Measurements from ENCODE around the gene DNAJB6.

DNAJB6 gene

DNA sequence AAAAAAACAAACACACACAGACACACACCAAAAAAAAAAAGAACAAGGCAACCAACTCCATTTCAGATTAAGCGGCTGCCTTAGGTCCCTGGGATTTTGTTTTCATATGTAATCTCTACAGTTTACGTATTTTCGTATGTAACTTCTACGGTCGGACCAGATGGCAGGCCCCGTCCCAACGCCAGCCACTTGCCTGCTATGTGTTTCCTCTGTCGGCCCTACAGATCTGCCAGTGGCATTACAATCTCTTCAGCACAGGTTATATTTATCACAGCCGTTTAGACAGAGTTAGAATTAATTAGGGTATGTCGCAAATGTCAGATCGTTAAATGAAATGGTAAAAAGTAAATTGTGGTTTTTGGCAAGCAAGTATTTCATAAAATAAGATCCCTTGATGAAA is 99.3 kb downstream of the DNAJB6 start:
- in situ Hi-C loops (cut with HindIII; ENCODE audit: low pct_unique_long_range_greater_than_20kb, low sequenced_read_pairs) = no loop called here
- no peak for DNase-seq (ENCODE audit: low read depth in 1 of 2, low spot score in 1 of 2)
- no peak for TF ChIP-seq JUND (IDR thresholded peaks at IDR 0.05; ENCODE audit: low read depth)

DNA sequence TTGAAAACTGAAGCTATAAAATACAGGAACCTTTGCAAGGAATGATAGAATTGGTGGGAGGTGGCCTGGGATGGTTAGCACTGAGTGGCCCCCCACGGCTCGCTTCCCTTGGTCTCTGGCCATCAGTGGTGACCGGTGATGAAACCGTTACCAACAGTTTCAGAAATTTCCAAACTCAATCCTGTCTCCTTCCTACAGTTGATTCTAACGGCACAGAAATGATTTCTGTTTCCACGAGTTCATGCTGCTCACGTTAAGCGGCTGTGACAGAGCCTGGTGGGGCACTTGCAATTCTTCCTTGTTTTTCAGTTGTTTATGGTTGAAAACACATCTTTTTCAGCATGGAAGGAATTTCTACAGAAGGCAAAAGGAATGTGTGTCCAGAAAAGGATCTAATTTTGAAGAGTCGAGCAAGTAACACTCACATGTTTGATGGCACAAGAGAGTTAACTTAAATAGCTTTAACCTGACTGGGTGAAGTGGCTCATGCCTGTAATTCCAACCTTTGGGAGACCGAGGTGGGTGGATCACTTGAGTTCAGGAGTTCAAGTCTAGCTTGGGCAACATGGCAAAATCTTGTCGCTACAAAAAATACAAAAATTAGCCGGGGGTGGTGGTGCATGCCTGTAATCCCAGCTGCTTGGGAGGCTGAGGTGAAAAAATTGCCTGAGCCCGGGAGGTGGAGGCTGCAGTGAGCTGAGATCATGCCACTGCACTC is 100.1 kb downstream of the DNAJB6 start:
- in situ Hi-C loops (cut with HindIII; ENCODE audit: low pct_unique_long_range_greater_than_20kb, low sequenced_read_pairs) = no loop called here
- DNase-seq (ENCODE audit: low read depth in 1 of 2, low spot score in 1 of 2) = no peak
- no peak for TF ChIP-seq JUND (IDR thresholded peaks at IDR 0.05; ENCODE audit: low read depth)

DNA sequence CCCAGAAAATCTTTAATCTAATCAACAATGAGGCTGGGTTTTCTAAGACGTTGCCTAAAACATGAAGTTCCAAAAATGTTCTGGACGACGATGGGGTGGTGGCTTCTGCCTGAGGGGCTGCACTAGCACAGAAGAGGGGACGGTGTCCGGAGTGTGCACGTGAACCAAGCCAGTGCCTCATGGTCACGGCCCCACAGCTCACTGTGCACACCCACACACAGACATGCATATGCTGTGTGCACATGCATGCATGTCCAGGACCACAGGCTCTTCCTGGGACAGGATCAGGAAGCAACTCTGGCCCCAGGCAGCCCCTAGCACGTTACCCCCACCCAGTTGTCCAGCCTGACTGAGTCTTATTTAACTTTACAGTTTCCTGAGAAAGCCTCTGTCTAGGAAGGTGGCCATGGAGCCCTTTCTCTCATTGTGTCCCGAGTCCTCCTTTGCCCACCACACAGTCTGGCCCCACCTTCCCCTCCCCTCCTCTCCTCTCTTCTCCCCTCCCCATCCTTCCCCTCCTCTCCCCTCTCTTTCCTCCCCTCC is 100.8 kb downstream of the DNAJB6 start:
- in situ Hi-C loops (cut with HindIII; ENCODE audit: low pct_unique_long_range_greater_than_20kb, low sequenced_read_pairs) = no loop called here
- no peak for DNase-seq (ENCODE audit: low read depth in 1 of 2, low spot score in 1 of 2)

DNA sequence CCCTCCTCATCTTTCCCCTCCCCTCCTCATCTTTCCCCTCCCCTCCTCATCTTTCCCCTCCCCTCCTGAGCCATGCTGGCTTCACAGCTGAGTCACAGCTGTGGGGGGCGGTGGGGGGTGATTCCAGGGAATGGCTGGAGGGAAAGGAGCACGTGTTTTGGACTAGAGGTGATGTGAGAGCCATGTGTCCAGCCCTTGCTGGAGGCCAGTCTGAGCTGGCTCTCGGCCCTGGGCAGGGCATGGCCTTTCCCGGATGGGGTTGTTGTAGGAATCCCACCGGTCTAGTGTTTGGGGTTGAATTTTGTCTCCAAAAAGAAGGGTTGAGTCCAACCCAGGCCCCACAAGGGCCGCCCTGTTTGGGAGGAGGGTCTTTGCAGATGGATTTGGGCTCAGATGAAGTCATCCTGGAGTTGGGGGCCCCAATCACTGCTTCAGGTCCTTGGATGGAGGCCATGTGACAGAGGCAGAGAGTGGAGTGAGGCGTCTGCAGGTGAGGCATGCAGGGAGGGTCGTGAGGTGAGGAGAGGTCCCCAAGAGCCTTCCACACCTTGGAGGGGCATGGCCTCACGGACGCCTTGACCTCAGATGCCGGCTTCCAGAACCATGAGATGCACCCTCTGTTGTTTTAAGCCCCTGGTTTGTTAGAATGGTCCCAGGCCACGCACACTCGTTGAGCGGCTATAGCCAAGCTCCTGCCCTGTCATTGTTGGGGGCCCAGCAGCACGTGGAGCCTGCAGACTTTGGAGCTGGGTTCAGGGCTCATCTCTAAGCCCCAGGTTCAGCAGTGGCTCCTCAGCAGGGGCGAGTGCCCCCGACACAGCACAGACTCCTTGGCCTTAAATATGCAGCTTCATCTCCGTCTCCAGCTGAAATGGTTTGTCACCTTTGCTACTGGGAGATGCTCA is 101.6 kb downstream of the DNAJB6 start:
- DNase-seq (ENCODE audit: low read depth in 1 of 2, low spot score in 1 of 2) = no peak
- TF ChIP-seq JUND (IDR thresholded peaks at IDR 0.05; ENCODE audit: low read depth) = no peak
- in situ Hi-C loops (cut with HindIII; ENCODE audit: low pct_unique_long_range_greater_than_20kb, low sequenced_read_pairs) = no loop called here

More for the DNA sequence above, 100.8 kb downstream of the DNAJB6 start:
- no peak for TF ChIP-seq JUND (IDR thresholded peaks at IDR 0.05; ENCODE audit: low read depth)

DNA sequence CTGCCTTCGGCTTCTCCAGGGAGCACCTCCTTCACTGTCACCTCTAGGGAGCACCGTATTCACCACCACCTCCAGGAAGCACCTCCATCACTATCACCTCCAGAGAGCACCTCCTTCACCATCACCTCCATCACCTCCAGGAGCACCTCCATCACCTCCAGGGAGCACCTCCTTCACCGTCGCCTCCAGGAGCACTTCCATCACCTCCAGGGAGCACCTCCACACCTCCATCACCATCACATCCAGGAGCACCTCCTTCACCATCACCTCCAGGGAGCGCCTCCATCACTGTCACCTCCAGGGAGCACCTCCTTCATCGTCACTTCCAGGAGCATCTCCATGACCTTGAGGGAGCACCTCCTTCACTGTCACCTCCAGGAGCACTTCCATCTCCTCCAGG is 102.3 kb downstream of the DNAJB6 start:
- no peak for DNase-seq (ENCODE audit: low read depth in 1 of 2, low spot score in 1 of 2)
- in situ Hi-C loops (cut with HindIII; ENCODE audit: low pct_unique_long_range_greater_than_20kb, low sequenced_read_pairs) = no loop called here
- no peak for TF ChIP-seq JUND (IDR thresholded peaks at IDR 0.05; ENCODE audit: low read depth)

DNA sequence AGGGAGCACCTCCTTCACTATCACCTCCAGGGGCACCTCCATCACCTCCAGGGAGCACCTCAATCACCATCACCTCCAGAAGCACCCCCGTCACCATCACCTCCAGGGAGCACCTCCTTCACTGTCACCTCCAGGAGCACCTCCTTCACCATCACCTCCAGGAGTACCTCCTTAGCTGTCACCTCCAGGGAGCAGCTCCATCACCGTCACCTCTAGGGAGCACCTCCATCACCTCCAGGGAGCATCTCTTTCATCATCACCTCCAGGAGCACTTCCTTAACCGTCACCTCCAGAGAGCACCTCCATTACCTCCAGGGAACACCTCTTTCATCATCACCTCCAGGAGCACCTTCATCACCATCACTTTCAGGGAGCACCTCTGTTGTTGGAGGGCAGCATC is 103.0 kb downstream of the DNAJB6 start:
- TF ChIP-seq JUND (IDR thresholded peaks at IDR 0.05; ENCODE audit: low read depth) = no peak
- no peak for DNase-seq (ENCODE audit: low read depth in 1 of 2, low spot score in 1 of 2)
- in situ Hi-C loops (cut with HindIII; ENCODE audit: low pct_unique_long_range_greater_than_20kb, low sequenced_read_pairs) = no loop called here

DNA sequence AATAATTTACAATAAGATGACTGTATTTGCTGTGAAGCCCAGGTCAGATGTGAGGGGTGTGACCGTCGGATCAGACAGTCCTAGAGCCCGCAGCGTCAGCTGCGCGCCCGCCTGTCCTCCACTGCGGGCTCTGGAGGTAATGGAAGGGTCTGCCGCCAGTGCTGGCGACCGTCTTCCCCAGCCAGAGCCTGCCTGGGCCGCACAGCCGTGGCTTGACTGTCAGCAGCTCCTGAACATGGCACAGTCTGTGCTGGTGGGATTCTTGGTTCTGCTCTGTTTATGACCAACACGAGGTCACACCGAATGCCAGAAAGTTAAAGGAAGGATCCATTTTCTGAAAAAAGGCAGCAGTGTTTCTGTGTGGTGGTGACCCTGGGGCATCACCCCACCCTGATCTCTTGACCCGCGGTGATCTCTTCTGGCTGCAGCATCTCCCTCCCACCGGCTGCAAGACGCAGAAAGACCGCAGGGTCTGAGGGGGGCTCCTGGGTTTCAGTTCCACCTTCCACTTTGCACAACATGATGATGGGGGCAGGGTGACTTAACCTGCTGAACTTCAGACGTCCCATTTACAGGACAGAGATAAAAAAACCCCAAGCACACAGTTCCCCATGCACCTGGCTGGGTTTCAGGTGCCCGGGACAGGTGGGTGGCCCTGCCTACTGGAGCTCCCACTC is 103.7 kb downstream of the DNAJB6 start:
- in situ Hi-C loops (cut with HindIII; ENCODE audit: low pct_unique_long_range_greater_than_20kb, low sequenced_read_pairs) = no loop called here
- no peak for DNase-seq (ENCODE audit: low read depth in 1 of 2, low spot score in 1 of 2)

DNA sequence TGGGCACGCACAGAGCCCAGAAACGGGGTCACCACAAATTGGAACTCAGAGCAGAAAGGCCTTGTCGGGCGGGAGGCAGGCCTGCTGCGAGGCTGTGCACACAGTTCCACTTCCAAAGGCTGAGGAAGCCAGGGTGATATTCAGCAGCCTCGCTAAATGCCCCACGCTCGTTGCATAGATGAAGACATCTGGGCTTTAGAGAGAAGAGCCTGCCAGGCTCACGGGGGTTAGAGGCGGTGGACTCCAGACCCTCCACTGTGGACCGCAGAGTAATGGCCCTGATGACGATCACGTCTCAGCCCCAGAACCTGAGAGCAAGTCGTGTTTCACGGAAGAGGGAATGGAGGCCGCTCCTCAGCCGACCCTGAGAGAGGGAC is 104.2 kb downstream of the DNAJB6 start:
- in situ Hi-C loops (cut with HindIII; ENCODE audit: low pct_unique_long_range_greater_than_20kb, low sequenced_read_pairs) = no loop called here
- no peak for DNase-seq (ENCODE audit: low read depth in 1 of 2, low spot score in 1 of 2)
- TF ChIP-seq JUND (IDR thresholded peaks at IDR 0.05; ENCODE audit: low read depth) = no peak

More for the DNA sequence above, 103.7 kb downstream of the DNAJB6 start:
- no peak for TF ChIP-seq JUND (IDR thresholded peaks at IDR 0.05; ENCODE audit: low read depth)

DNA sequence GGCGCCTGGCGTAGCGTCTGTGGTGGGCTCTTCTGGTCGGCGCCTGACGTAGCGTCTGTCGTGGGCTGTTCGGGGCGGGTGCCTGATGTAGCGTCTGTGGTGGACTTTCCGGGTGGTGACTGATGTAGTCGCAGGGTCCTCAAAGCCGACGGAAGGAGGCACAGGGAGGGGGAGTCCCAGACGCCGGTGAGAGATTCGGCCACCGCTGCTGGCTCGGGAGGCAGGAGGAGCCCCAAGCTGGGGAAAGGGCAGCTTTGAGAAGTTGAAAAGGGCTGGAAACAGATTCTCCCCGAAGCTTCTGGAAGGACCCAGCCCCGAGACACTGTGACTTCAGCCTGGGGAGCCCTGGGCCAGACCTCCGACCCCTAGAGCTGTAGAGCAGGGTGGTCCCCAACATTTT is 105.7 kb downstream of the DNAJB6 start:
- in situ Hi-C loops (cut with HindIII; ENCODE audit: low pct_unique_long_range_greater_than_20kb, low sequenced_read_pairs) = no loop called here
- no peak for DNase-seq (ENCODE audit: low read depth in 1 of 2, low spot score in 1 of 2)
- no peak for TF ChIP-seq JUND (IDR thresholded peaks at IDR 0.05; ENCODE audit: low read depth)

DNA sequence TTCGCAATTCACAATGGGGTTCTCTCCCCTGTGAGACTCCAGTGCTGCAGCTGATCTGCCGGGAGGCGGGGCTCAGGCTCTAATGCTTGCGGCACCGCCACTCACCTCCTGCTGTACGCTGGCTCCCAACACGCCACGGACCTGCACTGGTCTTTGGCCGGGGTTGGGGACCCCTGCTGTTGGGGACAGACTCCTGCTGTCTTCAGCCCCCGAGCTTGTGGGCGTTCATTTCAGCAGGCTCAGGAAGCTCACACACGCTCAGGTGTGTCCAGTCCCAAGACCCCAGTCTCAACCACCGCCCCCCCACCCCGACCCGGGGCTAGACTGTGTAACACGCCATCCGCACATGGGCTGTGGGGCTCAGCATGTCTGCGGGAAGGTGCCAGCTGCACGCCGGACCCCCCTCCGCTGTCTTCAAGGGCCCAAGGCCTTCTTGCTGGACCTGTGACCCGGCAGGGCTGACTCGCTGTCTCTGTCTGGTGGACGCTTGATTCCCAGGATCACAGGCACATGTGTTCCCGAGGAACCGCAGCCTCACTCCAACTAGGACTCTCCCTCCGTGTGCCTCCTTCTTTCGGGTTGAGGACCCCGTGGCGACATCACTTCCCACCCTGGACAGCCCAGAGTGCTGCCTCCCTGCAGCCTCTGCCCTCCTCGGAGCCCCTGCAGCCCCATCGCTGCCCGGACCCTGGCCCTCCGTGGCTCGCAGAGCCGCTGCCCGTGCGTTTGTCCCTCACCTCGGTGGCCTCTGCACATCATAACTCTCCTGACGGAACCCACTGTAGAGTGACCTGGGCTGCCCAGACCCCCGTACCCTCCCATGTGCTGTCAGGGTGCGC is 106.4 kb downstream of the DNAJB6 start:
- DNase-seq (ENCODE audit: low read depth in 1 of 2, low spot score in 1 of 2) = no peak
- in situ Hi-C loops (cut with HindIII; ENCODE audit: low pct_unique_long_range_greater_than_20kb, low sequenced_read_pairs) = no loop called here

DNA sequence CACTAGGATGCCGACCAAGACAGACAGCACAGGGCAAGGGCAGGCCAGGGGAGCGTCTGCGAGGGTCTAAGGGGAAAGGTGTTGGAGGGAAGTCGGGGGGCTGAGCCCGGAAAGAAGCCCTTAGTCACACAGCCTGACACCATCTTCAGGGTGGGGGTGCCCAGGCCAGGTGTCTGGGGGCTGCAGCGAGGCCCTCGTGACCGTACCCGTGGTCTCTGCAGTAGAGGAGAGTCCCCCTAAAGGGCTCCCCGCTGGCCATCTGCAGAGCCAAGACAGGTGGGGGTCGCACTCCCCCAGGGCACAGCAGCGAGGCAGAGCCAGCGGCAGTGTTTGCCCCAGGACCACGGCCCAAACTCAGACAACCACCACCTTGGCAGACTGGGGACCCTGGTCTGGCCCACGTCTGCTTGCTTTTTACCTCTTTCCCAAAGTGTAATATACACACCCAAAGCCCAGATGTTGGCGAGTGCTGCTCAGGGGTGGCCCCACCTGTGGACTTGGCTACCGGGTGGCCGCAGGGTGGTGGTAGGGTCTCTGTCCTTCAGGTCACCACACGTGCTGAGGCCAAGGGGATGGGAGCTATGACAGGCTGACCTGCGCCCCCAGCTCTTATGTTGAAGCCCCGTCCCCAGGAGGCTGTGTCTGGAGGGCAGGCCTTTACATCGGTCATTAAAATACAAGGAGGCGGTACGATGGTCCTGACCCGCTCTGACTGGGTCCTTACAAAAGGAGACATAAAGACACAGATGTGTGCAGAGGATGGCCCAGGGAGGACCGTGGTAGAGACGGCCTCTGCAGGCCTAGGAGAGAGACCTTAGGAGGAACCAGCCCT is 107.4 kb downstream of the DNAJB6 start:
- DNase-seq (ENCODE audit: low read depth in 1 of 2, low spot score in 1 of 2) = no peak
- no peak for TF ChIP-seq JUND (IDR thresholded peaks at IDR 0.05; ENCODE audit: low read depth)
- in situ Hi-C loops (cut with HindIII; ENCODE audit: low pct_unique_long_range_greater_than_20kb, low sequenced_read_pairs) = no loop called here

More for the DNA sequence above, 106.4 kb downstream of the DNAJB6 start:
- TF ChIP-seq JUND (IDR thresholded peaks at IDR 0.05; ENCODE audit: low read depth) = no peak
